Measurements from ENCODE around the gene MYADM.

MYADM gene

GRCh38 chr19:53876651-53877224 is 9.1 kb downstream of the MYADM start (continued):
- TF ChIP-seq ZBTB11 (tag by site-specific recombination; conservative IDR thresholded peaks at IDR 0.05; ENCODE audit: low read depth) (no peak), AEBP2 (tag by site-specific recombination; IDR thresholded peaks at IDR 0.05; ENCODE audit: borderline replicate concordance) (no peak)

GRCh38 chr19:53877361-53877766 is 9.7 kb downstream of the MYADM start:
- TF ChIP-seq ZNF23 (tag by site-specific recombination; IDR thresholded peaks at IDR 0.05; ENCODE audit: borderline replicate concordance) (no peak), PRDM1 (tag by site-specific recombination; IDR thresholded peaks at IDR 0.05) (0 out of 2 replicates have a peak, but pooled peaks have one; percentile 14)
- ChIA-PET CTCF (interaction anchor here (1.5 kb wide), 1 partner anchor 11 kb away, joined by 3 read pairs; no protein-coding TSS in a partner anchor), POLR2A (interaction anchor here (1.0 to 1.9 kb wide), 2 partner anchors 9 to 18 kb away, joined by 3 to 12 read pairs; partner anchors contain the start of gene MYADM)
- Histone ChIP-seq H3K4me1 (ENCODE audit: control insufficient read depth, insufficient read depth, low read length) (peaks cover 8% of the 10 kb centered on the region; the same call in 1 of the 2 replicates), H3K4me3 (ENCODE audit: low read depth, low read length) (no peak overlapping the region), H3K27ac (ENCODE audit: extremely low read depth, low read depth, low read length) (no peak overlapping the region), H3K36me3 (ENCODE audit: control insufficient read depth in 2 of 2, insufficient read depth in 1 of 2, low read length in 2 of 2) (peaks cover 9 to 17% of the 10 kb centered on the region in 2 experiments; a peak in 2 of 3 replicates), H3K9me3 (ENCODE audit: control insufficient read depth, insufficient read depth, low read depth, low read length) (no peaks in the 10 kb centered on the region)

GRCh38 chr19:53878776-53879139 is 11.1 kb downstream of the MYADM start:
- Histone ChIP-seq H3K4me3 (ENCODE audit: low read depth, low read length) (peak overlapping the region; percentile 58), H3K4me1 (ENCODE audit: control insufficient read depth, insufficient read depth, low read length) (peaks cover 8% of the 10 kb centered on the region; the same call in 1 of the 2 replicates), H3K36me3 (ENCODE audit: control insufficient read depth in 2 of 2, insufficient read depth in 1 of 2, low read length in 2 of 2) (peaks cover 9 to 12% of the 10 kb centered on the region in 2 experiments; a peak in 2 of 3 replicates), H3K9me3 (ENCODE audit: control insufficient read depth, insufficient read depth, low read depth, low read length) (no peaks in the 10 kb centered on the region), H3K27ac (ENCODE audit: extremely low read depth, low read depth, low read length) (peak overlapping the region; percentile 27; the same call in 1 of the 2 replicates)
- POLR2A ChIA-PET: interaction anchor here (0.7 to 1.6 kb wide), 8 partner anchors 8 to 311 kb away, joined by 3 to 39 read pairs (median 4); partner anchors contain the start of genes MBOAT7, MYADM and NDUFA3
- CTCF ChIA-PET: interaction anchor here (0.6 to 0.8 kb wide), 3 partner anchors 37 to 405 kb away, joined by 3 to 4 read pairs (median 4); no protein-coding TSS in a partner anchor
- TF ChIP-seq ZNF114 (tag by site-specific recombination; IDR thresholded peaks at IDR 0.05): no peak
- TF ChIP-seq ZSCAN23 (tag by site-specific recombination; IDR thresholded peaks at IDR 0.05): no peak
- no peak for TF ChIP-seq ZNF704 (tag by site-specific recombination; IDR thresholded peaks at IDR 0.05)
- no peak for TF ChIP-seq ZBTB6 (tag by site-specific recombination; IDR thresholded peaks at IDR 0.05)
- no peak for TF ChIP-seq ZNF629 (tag by site-specific recombination; IDR thresholded peaks at IDR 0.05)
- no peak for TF ChIP-seq ZSCAN18 (tag by site-specific recombination; IDR thresholded peaks at IDR 0.05)
- no peak for TF ChIP-seq ZNF302 (tag by site-specific recombination; IDR thresholded peaks at IDR 0.05; ENCODE audit: low read depth)
- TF ChIP-seq ZBTB8A (tag by site-specific recombination; IDR thresholded peaks at IDR 0.05): no peak
- no peak for TF ChIP-seq ZNF366 (tag by site-specific recombination; conservative IDR thresholded peaks at IDR 0.05)
- no peak for TF ChIP-seq ZNF571 (tag by site-specific recombination; IDR thresholded peaks at IDR 0.05)
- no peak for TF ChIP-seq ZNF10 (tag by site-specific recombination; IDR thresholded peaks at IDR 0.05)
- no peak for TF ChIP-seq ZBTB26 (tag by site-specific recombination; optimal IDR thresholded peaks at IDR 0.05)
- no peak for TF ChIP-seq WT1 (tag by site-specific recombination; IDR thresholded peaks at IDR 0.05)
- TF ChIP-seq ZNF26 (tag by site-specific recombination; IDR thresholded peaks at IDR 0.05): no peak
- TF ChIP-seq ZNF623 (tag by site-specific recombination; IDR thresholded peaks at IDR 0.05): no peak
